Central memory CD8-positive, alpha-beta T cell (primary cell): ENCODE results near the gene OTOP2.
"Not testable (repeated sequence)": the region's sequence is repeated elsewhere in the genome, so short reads cannot be mapped to it uniquely, and the experiment has no call there.

Experiments
- ATAC-seq: fragments of 150-1000 bp; cut with Tn5 transposase; replicated peaks from 2 replicates; pipeline ENCODE4 v1.10.0; 2022; ENCODE audit warnings: mild to moderate bottlenecking, moderate FRiP score, moderate number of reproducible peaks; ENCODE audit not compliant: poor library complexity, severe bottlenecking; ENCODE audit errors: extremely low read depth
- DNase-seq, 2 donors: peaks; one replicate each; pipeline ENCODE4 v3.0.0; 2021; ENCODE audit warnings: low spot score in 2 of 2
- H3K27ac Mint-ChIP-seq: one replicate; pipeline ENCODE4 v1.8.0; 2022; ENCODE audit warnings: low read depth, mild to moderate bottlenecking, moderate library complexity, mixed read lengths
- H3K27me3 Mint-ChIP-seq: one replicate; pipeline ENCODE4 v1.8.0; 2022; ENCODE audit warnings: mixed read lengths
- H3K36me3 Mint-ChIP-seq: one replicate; pipeline ENCODE4 v1.8.0; 2022; ENCODE audit warnings: mild to moderate bottlenecking, moderate library complexity, mixed read lengths; ENCODE audit not compliant: insufficient read depth
- H3K4me1 Mint-ChIP-seq: one replicate; pipeline ENCODE4 v1.8.0; 2022; ENCODE audit warnings: mixed read lengths
- H3K4me3 Mint-ChIP-seq: one replicate; pipeline ENCODE4 v1.8.0; 2022; ENCODE audit warnings: mild to moderate bottlenecking, moderate library complexity, mixed read lengths
- H3K9me3 Mint-ChIP-seq: one replicate; pipeline ENCODE4 v1.8.0; 2022; ENCODE audit warnings: mixed read lengths

OTOP2 gene

GRCh38 chr17:74890554-74890953 is 33.5 kb upstream of the OTOP2 start:
- Mint-ChIP-seq H3K4me3 (no peak overlapping the region), H3K36me3 (no peaks in the 10 kb centered on the region), H3K27me3 (peaks cover 62% of the 10 kb centered on the region), H3K9me3 (no peaks in the 10 kb centered on the region), H3K4me1 (peaks cover 5% of the 10 kb centered on the region), H3K27ac (no peak overlapping the region)
- no peak for DNase-seq
- ATAC-seq = no peak

- no peak for DNase-seq
- H3K36me3 Mint-ChIP-seq = no peaks in the 10 kb centered on the region
- peaks cover 5% of the 10 kb centered on the region for H3K4me1 Mint-ChIP-seq
- ATAC-seq = no peak
- H3K9me3 Mint-ChIP-seq = no peaks in the 10 kb centered on the region
- H3K4me3 Mint-ChIP-seq = no peak overlapping the region
- peaks cover 61% of the 10 kb centered on the region for H3K27me3 Mint-ChIP-seq
- H3K27ac Mint-ChIP-seq = no peak overlapping the region
Observed at GRCh38 chr17:74892013-74892841, 31.8 kb upstream of the OTOP2 start.

- peaks cover 56% of the 10 kb centered on the region for H3K27me3 Mint-ChIP-seq
- DNase-seq (no peak), ATAC-seq (no peak)
- peak within 1 kb of the TSS; percentile 58 for H3K4me3 Mint-ChIP-seq
- H3K36me3 Mint-ChIP-seq = no peaks in the 10 kb centered on the region
- H3K9me3 Mint-ChIP-seq = no peaks in the 10 kb centered on the region
- no peak within 1 kb of the TSS for H3K27ac Mint-ChIP-seq
- H3K4me1 Mint-ChIP-seq = peaks cover 5% of the 10 kb centered on the region
Observed at GRCh38 chr17:74892974-74893911, 30.8 kb upstream of the OTOP2 start, which contains the start of gene FADS6. Gene FADS6, minus strand, starts transcription at chr17:74893633. Its CDS starts 38 bp downstream, at chr17:74893595.

GRCh38 chr17:74893936-74894671 is 30.0 kb upstream of the OTOP2 start:
- ATAC-seq (no peak), DNase-seq (no peak)
- no peaks in the 10 kb centered on the region for H3K9me3 Mint-ChIP-seq
- H3K4me1 Mint-ChIP-seq = peaks cover 5% of the 10 kb centered on the region
- no peaks in the 10 kb centered on the region for H3K36me3 Mint-ChIP-seq
- peak overlapping the region; percentile 58 for H3K4me3 Mint-ChIP-seq
- H3K27ac Mint-ChIP-seq = no peak overlapping the region
- peaks cover 56% of the 10 kb centered on the region for H3K27me3 Mint-ChIP-seq

GRCh38 chr17:74898376-74898946 is 25.6 kb upstream of the OTOP2 start:
- Mint-ChIP-seq H3K27ac (no peak overlapping the region), H3K9me3 (no peaks in the 10 kb centered on the region), H3K4me1 (peaks cover 5% of the 10 kb centered on the region), H3K4me3 (no peak overlapping the region), H3K27me3 (peaks cover 52% of the 10 kb centered on the region), H3K36me3 (peaks cover 1% of the 10 kb centered on the region)
- ATAC-seq (no peak), DNase-seq (no peak)

- Mint-ChIP-seq H3K27me3 (peaks cover 46% of the 10 kb centered on the region), H3K4me1 (no peaks in the 10 kb centered on the region), H3K4me3 (no peak overlapping the region), H3K36me3 (peaks cover 1% of the 10 kb centered on the region), H3K27ac (no peak overlapping the region), H3K9me3 (no peaks in the 10 kb centered on the region)
- DNase-seq (no peak), ATAC-seq (no peak)
Observed at GRCh38 chr17:74900208-74900607, 23.9 kb upstream of the OTOP2 start.

GRCh38 chr17:74901353-74902135 is 22.5 kb upstream of the OTOP2 start:
- no peaks in the 10 kb centered on the region for H3K4me1 Mint-ChIP-seq
- no peaks in the 10 kb centered on the region for H3K9me3 Mint-ChIP-seq
- H3K27ac Mint-ChIP-seq = no peak overlapping the region
- H3K27me3 Mint-ChIP-seq = peaks cover 33% of the 10 kb centered on the region
- ATAC-seq (no peak), DNase-seq (no peak)
- H3K36me3 Mint-ChIP-seq = peaks cover 1% of the 10 kb centered on the region
- H3K4me3 Mint-ChIP-seq = no peak overlapping the region

- peaks cover 1% of the 10 kb centered on the region for H3K36me3 Mint-ChIP-seq
- no peaks in the 10 kb centered on the region for H3K9me3 Mint-ChIP-seq
- no peak overlapping the region for H3K4me3 Mint-ChIP-seq
- ATAC-seq = no peak
- H3K27ac Mint-ChIP-seq = no peak overlapping the region
- no peak for DNase-seq
- H3K27me3 Mint-ChIP-seq = peaks cover 27% of the 10 kb centered on the region
- no peaks in the 10 kb centered on the region for H3K4me1 Mint-ChIP-seq
Observed at GRCh38 chr17:74903034-74903433, 21.0 kb upstream of the OTOP2 start.

GRCh38 chr17:74903671-74904070 is 20.4 kb upstream of the OTOP2 start:
- no peak overlapping the region for H3K4me3 Mint-ChIP-seq
- H3K4me1 Mint-ChIP-seq = no peaks in the 10 kb centered on the region
- H3K9me3 Mint-ChIP-seq = no peaks in the 10 kb centered on the region
- H3K27ac Mint-ChIP-seq = no peak overlapping the region
- H3K36me3 Mint-ChIP-seq = peaks cover 1% of the 10 kb centered on the region
- ATAC-seq (no peak), DNase-seq (no peak)
- peaks cover 27% of the 10 kb centered on the region for H3K27me3 Mint-ChIP-seq

GRCh38 chr17:74904687-74905409 is 19.2 kb upstream of the OTOP2 start:
- Mint-ChIP-seq H3K27ac (no peak overlapping the region), H3K9me3 (no peaks in the 10 kb centered on the region), H3K27me3 (peaks cover 27% of the 10 kb centered on the region), H3K4me1 (no peaks in the 10 kb centered on the region), H3K36me3 (peaks cover 2% of the 10 kb centered on the region), H3K4me3 (no peak overlapping the region)
- DNase-seq (no peak), ATAC-seq (no peak)

GRCh38 chr17:74906214-74906793 is 17.8 kb upstream of the OTOP2 start:
- not testable (repeated sequence) for DNase-seq, H3K4me3 Mint-ChIP-seq, H3K4me1 Mint-ChIP-seq, H3K36me3 Mint-ChIP-seq, H3K9me3 Mint-ChIP-seq, H3K27ac Mint-ChIP-seq, ATAC-seq
- peaks cover 27% of the 10 kb centered on the region for H3K27me3 Mint-ChIP-seq
